ENCODE measurements around the gene PROSER1. TPM values are rescaled to one million over a fixed set of nuclear protein-coding genes. Genes with fewer than 3 reads are reported as not detected.

PROSER1 gene
- total RNA-seq, 1 experiment from 2014 or later, result 75.6 TPM

GRCh38 chr13:39056018-39056417, 18.1 kb upstream of the PROSER1 start:
- no peak overlapping the region for H3K4me3 ChIP-seq (ENCODE audit: low read depth, low read length)
- intact Hi-C loops (cut with micrococcal nuclease; ENCODE audit: unreplicated experiment), result no loop called here
- no peaks in the 10 kb centered on the region for H3K36me3 Mint-ChIP-seq (ENCODE audit: insufficient read depth, unreplicated experiment)
- H3K9me3 ChIP-seq, result no peaks in the 10 kb centered on the region
- H3K4me1 ChIP-seq, result no peaks in the 10 kb centered on the region
- H3K27me3 Mint-ChIP-seq (ENCODE audit: insufficient read depth, unreplicated experiment), result no peaks in the 10 kb centered on the region
- no peak overlapping the region for H3K4me3 Mint-ChIP-seq (ENCODE audit: unreplicated experiment)
- TF ChIP-seq, protein P1, sequence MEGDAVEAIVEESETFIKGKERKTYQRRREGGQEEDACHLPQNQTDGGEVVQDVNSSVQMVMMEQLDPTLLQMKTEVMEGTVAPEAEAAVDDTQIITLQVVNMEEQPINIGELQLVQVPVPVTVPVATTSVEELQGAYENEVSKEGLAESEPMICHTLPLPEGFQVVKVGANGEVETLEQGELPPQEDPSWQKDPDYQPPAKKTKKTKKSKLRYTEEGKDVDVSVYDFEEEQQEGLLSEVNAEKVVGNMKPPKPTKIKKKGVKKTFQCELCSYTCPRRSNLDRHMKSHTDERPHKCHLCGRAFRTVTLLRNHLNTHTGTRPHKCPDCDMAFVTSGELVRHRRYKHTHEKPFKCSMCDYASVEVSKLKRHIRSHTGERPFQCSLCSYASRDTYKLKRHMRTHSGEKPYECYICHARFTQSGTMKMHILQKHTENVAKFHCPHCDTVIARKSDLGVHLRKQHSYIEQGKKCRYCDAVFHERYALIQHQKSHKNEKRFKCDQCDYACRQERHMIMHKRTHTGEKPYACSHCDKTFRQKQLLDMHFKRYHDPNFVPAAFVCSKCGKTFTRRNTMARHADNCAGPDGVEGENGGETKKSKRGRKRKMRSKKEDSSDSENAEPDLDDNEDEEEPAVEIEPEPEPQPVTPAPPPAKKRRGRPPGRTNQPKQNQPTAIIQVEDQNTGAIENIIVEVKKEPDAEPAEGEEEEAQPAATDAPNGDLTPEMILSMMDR (IDR thresholded peaks at IDR 0.05; ENCODE audit: insufficient read depth in 1 of 2, low read depth in 1 of 2, low read length in 1 of 2, severe bottlenecking in 1 of 2, unreplicated experiment in 1 of 2), result no peak
- H3K9me3 Mint-ChIP-seq (ENCODE audit: unreplicated experiment), result no peaks in the 10 kb centered on the region
- H3K27ac Mint-ChIP-seq (ENCODE audit: unreplicated experiment), result no peak overlapping the region
- ChIA-PET POLR2A (no interaction called here), CTCF (interaction anchor here (0.6 kb wide), 1 partner anchor 204 kb away, joined by 3 read pairs; no protein-coding TSS in a partner anchor)
- no TSS peak for BruUV-seq (replicated peaks)
- DNase-seq, result no peak
- no peaks in the 10 kb centered on the region for H3K27me3 ChIP-seq (replicated peaks; ENCODE audit: control insufficient read depth, insufficient read depth, low read length)
- no peaks in the 10 kb centered on the region for H3K36me3 ChIP-seq (ENCODE audit: control insufficient read depth, insufficient read depth, low read length)
- no peaks in the 10 kb centered on the region for H3K4me1 Mint-ChIP-seq (ENCODE audit: low read depth, unreplicated experiment)

- no peaks in the 10 kb centered on the region for H3K9me3 Mint-ChIP-seq (ENCODE audit: unreplicated experiment)
- H3K4me1 Mint-ChIP-seq (ENCODE audit: low read depth, unreplicated experiment), result no peaks in the 10 kb centered on the region
- no peak for DNase-seq
- no peak overlapping the region for H3K4me3 Mint-ChIP-seq (ENCODE audit: unreplicated experiment)
- intact Hi-C loops (cut with micrococcal nuclease; ENCODE audit: unreplicated experiment), result no loop called here
- TF ChIP-seq, protein P1 (IDR thresholded peaks at IDR 0.05; ENCODE audit: insufficient read depth in 1 of 2, low read depth in 1 of 2, low read length in 1 of 2, severe bottlenecking in 1 of 2, unreplicated experiment in 1 of 2), result no peak
- Histone ChIP-seq H3K27me3 (replicated peaks; ENCODE audit: control insufficient read depth, insufficient read depth, low read length) (no peaks in the 10 kb centered on the region), H3K36me3 (ENCODE audit: control insufficient read depth, insufficient read depth, low read length) (no peaks in the 10 kb centered on the region), H3K4me3 (ENCODE audit: low read depth, low read length) (no peak overlapping the region), H3K9me3 (no peaks in the 10 kb centered on the region), H3K4me1 (no peaks in the 10 kb centered on the region)
- POLR2A ChIA-PET, result no interaction called here
- no TSS peak for BruUV-seq (replicated peaks)
- no peak overlapping the region for H3K27ac Mint-ChIP-seq (ENCODE audit: unreplicated experiment)
- peaks cover 1% of the 10 kb centered on the region for H3K36me3 Mint-ChIP-seq (ENCODE audit: insufficient read depth, unreplicated experiment)
- CTCF ChIA-PET, result no interaction called here
- H3K27me3 Mint-ChIP-seq (ENCODE audit: insufficient read depth, unreplicated experiment), result no peaks in the 10 kb centered on the region
These were observed 16.2 kb upstream of the PROSER1 start for GRCh38 chr13:39054112-39054511.

- H3K27me3 ChIP-seq (replicated peaks; ENCODE audit: control insufficient read depth, insufficient read depth, low read length), result no peaks in the 10 kb centered on the region
- H3K9me3 ChIP-seq, result no peaks in the 10 kb centered on the region
- Mint-ChIP-seq H3K9me3 (ENCODE audit: unreplicated experiment) (no peaks in the 10 kb centered on the region), H3K27me3 (ENCODE audit: insufficient read depth, unreplicated experiment) (no peaks in the 10 kb centered on the region), H3K36me3 (ENCODE audit: insufficient read depth, unreplicated experiment) (peaks cover 6% of the 10 kb centered on the region), H3K4me3 (ENCODE audit: unreplicated experiment) (no peak overlapping the region), H3K27ac (ENCODE audit: unreplicated experiment) (no peak overlapping the region), H3K4me1 (ENCODE audit: low read depth, unreplicated experiment) (no peaks in the 10 kb centered on the region)
- CTCF ChIA-PET, result interaction anchor here (0.6 kb wide), 1 partner anchor 68 kb away, joined by 3 read pairs; no protein-coding TSS in a partner anchor
- no peaks in the 10 kb centered on the region for H3K36me3 ChIP-seq (ENCODE audit: control insufficient read depth, insufficient read depth, low read length)
- intact Hi-C loops (cut with micrococcal nuclease; ENCODE audit: unreplicated experiment), result no loop called here
- BruUV-seq (replicated peaks), result no TSS peak
- DNase-seq, result no peak
- H3K4me3 ChIP-seq (ENCODE audit: low read depth, low read length), result no peak overlapping the region
- TF ChIP-seq, protein P1 (IDR thresholded peaks at IDR 0.05; ENCODE audit: insufficient read depth in 1 of 2, low read depth in 1 of 2, low read length in 1 of 2, severe bottlenecking in 1 of 2, unreplicated experiment in 1 of 2), result no peak
- POLR2A ChIA-PET, result no interaction called here
- H3K4me1 ChIP-seq, result no peaks in the 10 kb centered on the region
These were observed 15.1 kb upstream of the PROSER1 start for GRCh38 chr13:39052944-39053343.

Measured in Caco-2 (cell line).